GM21619 (cell line): ENCODE results near the gene ARHGAP42.
"Not testable (repeated sequence)": the region's sequence is repeated elsewhere in the genome, so short reads cannot be mapped to it uniquely, and the experiment has no call there.

Source experiments
- ATAC-seq: cut with Tn5 transposase; IDR thresholded peaks from one replicate; pipeline ENCODE4 v1.9.1; 2021; ENCODE audit not compliant: unreplicated experiment

Gene ARHGAP42

GRCh38 chr11:100863080-100863581 is 176.0 kb downstream of the ARHGAP42 start:
- peak; percentile 86 for ATAC-seq

- no peak for ATAC-seq
These were observed 178.5 kb downstream of the ARHGAP42 start for GRCh38 chr11:100865443-100866065.

- ATAC-seq = no peak
These were observed 179.4 kb downstream of the ARHGAP42 start for GRCh38 chr11:100866453-100866852.

- no peak for ATAC-seq
These were observed 180.5 kb downstream of the ARHGAP42 start for GRCh38 chr11:100867606-100868005.

GRCh38 chr11:100869328-100869727 is 182.2 kb downstream of the ARHGAP42 start:
- ATAC-seq = no peak

- ATAC-seq = no peak
These were observed 183.1 kb downstream of the ARHGAP42 start for GRCh38 chr11:100870138-100870537.

- ATAC-seq = no peak
These were observed 186.1 kb downstream of the ARHGAP42 start for GRCh38 chr11:100872951-100873740.

GRCh38 chr11:100874203-100874602 is 187.1 kb downstream of the ARHGAP42 start:
- ATAC-seq = no peak

- no peak for ATAC-seq
These were observed 188.4 kb downstream of the ARHGAP42 start for GRCh38 chr11:100875521-100875869.

GRCh38 chr11:100876815-100877520 is 189.9 kb downstream of the ARHGAP42 start:
- ATAC-seq = peak; percentile 80

- ATAC-seq = no peak
These were observed 191.4 kb downstream of the ARHGAP42 start for GRCh38 chr11:100878474-100878873.

- no peak for ATAC-seq
These were observed 195.9 kb downstream of the ARHGAP42 start for GRCh38 chr11:100882957-100883356.

GRCh38 chr11:100883830-100884229 is 196.7 kb downstream of the ARHGAP42 start:
- no peak for ATAC-seq

GRCh38 chr11:100887659-100888058 is 200.6 kb downstream of the ARHGAP42 start:
- ATAC-seq = no peak

GRCh38 chr11:100888836-100889235 is 201.7 kb downstream of the ARHGAP42 start:
- no peak for ATAC-seq

- no peak for ATAC-seq
These were observed 202.7 kb downstream of the ARHGAP42 start for GRCh38 chr11:100889758-100890157.

- ATAC-seq = no peak
These were observed 203.7 kb downstream of the ARHGAP42 start for GRCh38 chr11:100890789-100891188.

- ATAC-seq = no peak
These were observed 205.8 kb downstream of the ARHGAP42 start for GRCh38 chr11:100892886-100893285.

- no peak for ATAC-seq
These were observed 208.4 kb downstream of the ARHGAP42 start for GRCh38 chr11:100895449-100895848.

- ATAC-seq = not testable (repeated sequence)
These were observed 208.9 kb downstream of the ARHGAP42 start for GRCh38 chr11:100895976-100896375.

- not testable (repeated sequence) for ATAC-seq
These were observed 214.4 kb downstream of the ARHGAP42 start for GRCh38 chr11:100901471-100901870.
